ENCODE data around the gene GFOD2.

Gene GFOD2

GRCh38 chr16:67718668-67719047 lies 458 bp downstream of the GFOD2 start:
- POLR2A ChIA-PET: interaction anchor here (0.9 to 2.0 kb wide), 22 partner anchors 10 to 304 kb away, joined by 3 to 25 read pairs (median 4); partner anchors contain the start of genes ACD, CTCF, DDX28 and DUS2
- Histone ChIP-seq H3K36me3 (ENCODE audit: control insufficient read depth in 2 of 2, insufficient read depth in 1 of 2, low read length in 2 of 2) (peaks cover 0 to 22% of the 10 kb centered on the region in 2 experiments; a peak in 2 of 3 replicates), H3K27ac (ENCODE audit: extremely low read depth, low read depth, low read length) (peak overlapping the region; percentile 43; the same call in 1 of the 2 replicates), H3K4me1 (ENCODE audit: control insufficient read depth, insufficient read depth, low read length) (no peaks in the 10 kb centered on the region; the same call in 1 of the 2 replicates), H3K9me3 (ENCODE audit: control insufficient read depth, insufficient read depth, low read depth, low read length) (no peaks in the 10 kb centered on the region), H3K4me3 (ENCODE audit: low read depth, low read length) (peak overlapping the region; percentile 69)
- CTCF ChIA-PET: interaction anchor here (0.5 to 2.9 kb wide), 5 partner anchors 8 to 49 kb away, joined by 3 to 16 read pairs (median 3); no protein-coding TSS in a partner anchor
- TF ChIP-seq ZBTB21 (tag by site-specific recombination; IDR thresholded peaks at IDR 0.05): no peak
- TF ChIP-seq ZNF335 (tag by site-specific recombination; conservative IDR thresholded peaks at IDR 0.05): peak; percentile 95; the same call in 1 of the 2 replicates
- peak; percentile 75 for TF ChIP-seq PRDM10 (tag by site-specific recombination; IDR thresholded peaks at IDR 0.05)
- TF ChIP-seq ZNF10 (tag by site-specific recombination; IDR thresholded peaks at IDR 0.05): 0 out of 2 replicates have a peak, but pooled peaks have one; percentile 32

- POLR2A ChIA-PET: interaction anchor here (0.6 kb wide), 1 partner anchor 189 kb away, joined by 6 read pairs; no protein-coding TSS in a partner anchor
- no peak overlapping the region for H3K27ac ChIP-seq (ENCODE audit: extremely low read depth, low read depth, low read length)
- TF ChIP-seq ZBTB21 (tag by site-specific recombination; IDR thresholded peaks at IDR 0.05): no peak
- TF ChIP-seq PRDM1 (tag by site-specific recombination; IDR thresholded peaks at IDR 0.05): peak; percentile 72
- H3K4me3 ChIP-seq (ENCODE audit: low read depth, low read length): no peak overlapping the region
- no peaks in the 10 kb centered on the region for H3K9me3 ChIP-seq (ENCODE audit: control insufficient read depth, insufficient read depth, low read depth, low read length)
- H3K36me3 ChIP-seq (ENCODE audit: control insufficient read depth in 2 of 2, insufficient read depth in 1 of 2, low read length in 2 of 2): peaks cover 0 to 17% of the 10 kb centered on the region in 2 experiments; a peak in 2 of 3 replicates
- CTCF ChIA-PET: interaction anchor here (1.6 to 3.4 kb wide), 2 partner anchors 43 to 100 kb away, joined by 4 to 12 read pairs; no protein-coding TSS in a partner anchor
- no peaks in the 10 kb centered on the region; the same call in 1 of the 2 replicates for H3K4me1 ChIP-seq (ENCODE audit: control insufficient read depth, insufficient read depth, low read length)
Measured at GRCh38 chr16:67716097-67716496, 3.0 kb downstream of the GFOD2 start.

- ChIA-PET POLR2A (no interaction called here), CTCF (interaction anchor here (0.6 to 3.4 kb wide), 4 partner anchors 23 to 193 kb away, joined by 3 to 12 read pairs (median 4); no protein-coding TSS in a partner anchor)
- no peaks in the 10 kb centered on the region for H3K9me3 ChIP-seq (ENCODE audit: control insufficient read depth, insufficient read depth, low read depth, low read length)
- H3K4me1 ChIP-seq (ENCODE audit: control insufficient read depth, insufficient read depth, low read length): no peaks in the 10 kb centered on the region
- H3K4me3 ChIP-seq (ENCODE audit: low read depth, low read length): no peak overlapping the region
- peaks cover 0 to 17% of the 10 kb centered on the region in 2 experiments; a peak in 2 of 3 replicates for H3K36me3 ChIP-seq (ENCODE audit: control insufficient read depth in 2 of 2, insufficient read depth in 1 of 2, low read length in 2 of 2)
- H3K27ac ChIP-seq (ENCODE audit: extremely low read depth, low read depth, low read length): no peak overlapping the region
- no peak for TF ChIP-seq ZFP3 (tag by site-specific recombination; IDR thresholded peaks at IDR 0.05; ENCODE audit: low read depth)
- TF ChIP-seq ZBTB1 (tag by site-specific recombination; IDR thresholded peaks at IDR 0.05): no peak
- no peak for TF ChIP-seq REST (tag by site-specific recombination; IDR thresholded peaks at IDR 0.05)
- TF ChIP-seq PRDM4 (tag by site-specific recombination; IDR thresholded peaks at IDR 0.05): no peak
- TF ChIP-seq YY2 (tag by site-specific recombination; IDR thresholded peaks at IDR 0.05): no peak
- no peak for TF ChIP-seq ZNF280C (tag by site-specific recombination; IDR thresholded peaks at IDR 0.05)
- TF ChIP-seq HOXD13 (CRISPR knock-in tag; IDR thresholded peaks at IDR 0.05; ENCODE audit: borderline replicate concordance): no peak
- no peak for TF ChIP-seq ZBTB7A (tag by site-specific recombination; IDR thresholded peaks at IDR 0.05; ENCODE audit: low read depth)
- no peak for TF ChIP-seq ZNF654 (tag by site-specific recombination; IDR thresholded peaks at IDR 0.05; ENCODE audit: low read depth)
- no peak for TF ChIP-seq BCL6B (tag by site-specific recombination; IDR thresholded peaks at IDR 0.05)
- TF ChIP-seq ZNF24 (tag by site-specific recombination; IDR thresholded peaks at IDR 0.05): no peak
- no peak for TF ChIP-seq ZNF549 (tag by site-specific recombination; IDR thresholded peaks at IDR 0.05)
Measured at GRCh38 chr16:67714522-67714921, 4.6 kb downstream of the GFOD2 start.

Data from HEK293 (cell line).